Panc1 (cell line): Measurements from ENCODE around the gene ZKSCAN1. TPM values are rescaled to one million over a fixed set of nuclear protein-coding genes. Genes with fewer than 3 reads are reported as not detected.
A peak's percentile ranks its signal among the peaks of the same experiment; 100 is the strongest.

Experiments
- ATAC-seq: fragments of 200-7000 bp; cut with Tn5 transposase; 2 replicates; pipeline ENCODE4 v1.9.1; 2020; ENCODE audit warnings: mild to moderate bottlenecking, moderate library complexity
- BruUV-seq: library from RNA; stranded (reverse); fragments of 400-500 nt; replicated peaks from 2 replicates; lab custom pipeline; 2021; lab: Mats Ljungman, UMichigan
- CTCF ChIA-PET: fragments of 300-600 bp; sonication (Branson Sonifier 250); formaldehyde crosslinking; loops from one replicate; lab custom pipeline; 2022; ENCODE audit warnings: antibody characterized with exemption; lab: Charles Lee
- POLR2A ChIA-PET: fragments of 300-600 bp; sonication (Branson Sonifier 250); formaldehyde crosslinking; loops from one replicate; lab custom pipeline; 2022; ENCODE audit warnings: antibody characterized with exemption; lab: Charles Lee
- DNase-seq: peaks from one replicate; pipeline ENCODE4 v3.0.0-alpha.2; 2010; ENCODE audit warnings: low read depth, low spot score
- H3K27ac ChIP-seq: 2 replicates; pipeline ENCODE4 v1.5.1; 2011; ENCODE audit warnings: mild to moderate bottlenecking, low read length, inconsistent platforms
- H3K27me3 ChIP-seq: fragments of 200-500 bp; sonication (Bioruptor generic); 2 replicates; pipeline ENCODE4 v1.6.0; 2014; ENCODE audit warnings: low read length, inconsistent platforms; ENCODE audit not compliant: control insufficient read depth, insufficient read depth
- H3K36me3 ChIP-seq: fragments of 200-500 bp; sonication (Bioruptor generic); 2 replicates; pipeline ENCODE4 v1.5.1; 2014; ENCODE audit warnings: inconsistent platforms, mild to moderate bottlenecking, low read length, moderate library complexity; ENCODE audit not compliant: control insufficient read depth, insufficient read depth
- H3K4me1 ChIP-seq: 2 replicates; pipeline ENCODE4 v1.5.1; 2011; ENCODE audit warnings: inconsistent platforms, mild to moderate bottlenecking, low read length, moderate library complexity; ENCODE audit not compliant: control insufficient read depth, insufficient read depth
- H3K4me3 ChIP-seq, 2 experiments: 2 replicates each; pipeline ENCODE4 v1.5.1; 2011 to 2012; ENCODE audit warnings: low read depth in 2 of 2, low read length in 2 of 2, mild to moderate bottlenecking in 2 of 2, inconsistent platforms in 1 of 2, moderate library complexity in 1 of 2
- H3K9me3 ChIP-seq: fragments of 200-500 bp; sonication (Bioruptor generic); 2 replicates; pipeline ENCODE4 v1.5.1; 2014; ENCODE audit warnings: low read depth, mild to moderate bottlenecking, inconsistent platforms, low read length, moderate library complexity; ENCODE audit not compliant: control insufficient read depth, insufficient read depth
- CTCF ChIP-seq: fragments of 450-650 bp; IDR thresholded peaks from 2 replicates; pipeline ENCODE4 v1.5.1; 2017; ENCODE audit warnings: mild to moderate bottlenecking
- POLR2AphosphoS5 ChIP-seq: IDR thresholded peaks from 2 replicates; pipeline ENCODE4 v1.6.1; 2012; ENCODE audit warnings: mild to moderate bottlenecking, low read depth, low read length, moderate library complexity
- REST ChIP-seq, 2 experiments: IDR thresholded peaks; 2 replicates each; pipeline ENCODE4 v1.6.1; 2011 to 2012; ENCODE audit warnings: low read depth in 2 of 2, control low read depth in 1 of 2, low read length in 1 of 2, mild to moderate bottlenecking in 1 of 2, moderate library complexity in 1 of 2; ENCODE audit not compliant: insufficient read depth in 1 of 2
- SIN3A ChIP-seq: IDR thresholded peaks from 2 replicates; pipeline ENCODE4 v1.6.1; 2012; ENCODE audit warnings: low read depth, mild to moderate bottlenecking, low read length, moderate library complexity, borderline replicate concordance; ENCODE audit not compliant: insufficient read depth
- TCF7L2 ChIP-seq: IDR thresholded peaks from 2 replicates; pipeline ENCODE4 v1.6.1; 2011; ENCODE audit warnings: mild to moderate bottlenecking, low read depth, low read length, inconsistent platforms
- in situ Hi-C: cut with HindIII; loops from 2 replicates; pipeline ENCODE4 v1.10.0; 2016; ENCODE audit warnings: low sequenced_read_pairs, low pct_unique_long_range_greater_than_20kb
- intact Hi-C: fragments of 100-400 bp; cut with micrococcal nuclease; formaldehyde crosslinking; loops from one replicate; pipeline ENCODE4 v1.10.0; 2022; ENCODE audit not compliant: unreplicated experiment
- total RNA-seq: library from RNA; stranded (reverse); gene quantifications from one replicate; pipeline ENCODE4 v1.2.1, GENCODE V29; 2021; ENCODE audit not compliant: unreplicated experiment

Gene ZKSCAN1
- total RNA-seq, 1 experiment from 2014 or later: 55.5 TPM

GRCh38 chr7:100053215-100053614, 37.8 kb downstream of the ZKSCAN1 start:
- Histone ChIP-seq H3K36me3 (no peaks in the 10 kb centered on the region; the same call in 1 of the 2 replicates), H3K4me1 (peaks cover 4% of the 10 kb centered on the region), H3K9me3 (no peaks in the 10 kb centered on the region), H3K27ac (no peak overlapping the region), H3K4me3 (no peak overlapping the region), H3K27me3 (no peaks in the 10 kb centered on the region)
- no TSS peak for BruUV-seq
- intact Hi-C loops: loop anchor here (1.0 to 10.0 kb wide), 2 partner anchors 59 to 138 kb away; partner anchors contain the start of gene TRIM4
- in situ Hi-C loops: no loop called here
- ChIA-PET CTCF (interaction anchor here (0.6 to 1.8 kb wide), 7 partner anchors 10 to 135 kb away, joined by 3 to 14 read pairs (median 4); partner anchors contain the start of gene GJC3), POLR2A (interaction anchor here (0.6 to 1.1 kb wide), 2 partner anchors 53 to 60 kb away, joined by 3 read pairs; no protein-coding TSS in a partner anchor)
- DNase-seq (peak; percentile 46), ATAC-seq (peak; percentile 56)
- no peak for TF ChIP-seq REST (IDR thresholded peaks at IDR 0.05; ENCODE audit: insufficient read depth in 1 of 2, low read depth in 2 of 2, low read length in 1 of 2)
- TF ChIP-seq TCF7L2: no peak
- TF ChIP-seq SIN3A: no peak
- no peak for TF ChIP-seq POLR2AphosphoS5
- no peak for TF ChIP-seq CTCF

GRCh38 chr7:100057006-100057405, 41.6 kb downstream of the ZKSCAN1 start:
- no peak overlapping the region for H3K4me3 ChIP-seq
- H3K27ac ChIP-seq: no peak overlapping the region
- H3K36me3 ChIP-seq: no peaks in the 10 kb centered on the region
- CTCF ChIA-PET: no interaction called here
- ATAC-seq: no peak
- no peak for DNase-seq
- intact Hi-C loops (loop anchor here (5.0 to 10.0 kb wide), 2 partner anchors 142 to 550 kb away; partner anchors contain the start of gene TRIM4), in situ Hi-C loops (no loop called here)
- H3K27me3 ChIP-seq: no peaks in the 10 kb centered on the region
- no peaks in the 10 kb centered on the region for H3K9me3 ChIP-seq
- TSS peak; percentile 19 for BruUV-seq
- POLR2A ChIA-PET: no interaction called here
- H3K4me1 ChIP-seq: no peaks in the 10 kb centered on the region
- TF ChIP-seq REST (IDR thresholded peaks at IDR 0.05; ENCODE audit: insufficient read depth in 1 of 2, low read depth in 2 of 2, low read length in 1 of 2): no peak
- TF ChIP-seq POLR2AphosphoS5: no peak
- TF ChIP-seq SIN3A: no peak
- no peak for TF ChIP-seq CTCF
- no peak for TF ChIP-seq TCF7L2
